Lung (tissue), 12 donors: ENCODE data around the gene LTBR. TPM values are rescaled to one million over a fixed set of nuclear protein-coding genes. Genes with fewer than 3 reads are reported as not detected.
A peak's percentile ranks its signal among the peaks of the same experiment; 100 is the strongest.

ENCODE experiments used
- ATAC-seq: fragments of 200-7000 bp; cut with Tn5 transposase; one replicate; pipeline ENCODE4 v1.9.1; 2020; ENCODE audit warnings: moderate number of reproducible peaks; ENCODE audit not compliant: insufficient read depth, low FRiP score
- DNase-seq, 3 donors: peaks; one replicate each; pipeline ENCODE4 v3.0.0-alpha.2; 2013 to 2017
- H3K27ac ChIP-seq, 2 donors: one replicate each; pipeline ENCODE4 v1.5.1; 2013; ENCODE audit warnings: mild to moderate bottlenecking in 2 of 2, moderate library complexity in 2 of 2, control low read depth in 1 of 2, inconsistent platforms in 1 of 2, low read depth in 1 of 2, low read length in 1 of 2
- H3K27me3 ChIP-seq, 3 donors: one replicate each; pipeline ENCODE4 v1.5.1; 2013; ENCODE audit warnings: low read length in 2 of 3; ENCODE audit not compliant: control insufficient read depth in 3 of 3, insufficient read depth in 3 of 3
- H3K36me3 ChIP-seq, 4 donors: one replicate each; pipeline ENCODE4 v1.5.1; 2013; ENCODE audit warnings: low read length in 4 of 4, mild to moderate bottlenecking in 1 of 4, moderate library complexity in 1 of 4; ENCODE audit not compliant: control insufficient read depth in 4 of 4, insufficient read depth in 4 of 4
- H3K4me1 ChIP-seq, 5 donors: one replicate each; pipeline ENCODE4 v1.5.1; 2013; ENCODE audit warnings: low read length in 5 of 5, mild to moderate bottlenecking in 2 of 5, moderate library complexity in 1 of 5; ENCODE audit not compliant: control insufficient read depth in 5 of 5, insufficient read depth in 5 of 5
- H3K4me3 ChIP-seq: one replicate; pipeline ENCODE4 v1.5.1; 2013; ENCODE audit warnings: mild to moderate bottlenecking, control low read depth, moderate library complexity
- H3K9ac ChIP-seq, 2 donors: one replicate each; pipeline ENCODE4 v1.5.1; 2013; ENCODE audit warnings: low read length in 2 of 2, control low read depth in 1 of 2; ENCODE audit not compliant: insufficient read depth in 1 of 2
- H3K9me3 ChIP-seq, 4 donors: one replicate each; pipeline ENCODE4 v1.5.1; 2013; ENCODE audit warnings: low read length in 3 of 4, mild to moderate bottlenecking in 1 of 4, moderate library complexity in 1 of 4; ENCODE audit not compliant: control insufficient read depth in 4 of 4, insufficient read depth in 3 of 4
- WGBS, 2 donors: extraction: QIAGEN DNeasy Blood & Tissue Kit; methylation state at CpG; one replicate each; pipeline ENCODE4 v1.1.7; 2013; 5-methylcytosine and 5-hydroxymethylcytosine counted together
- polyA plus RNA-seq, 2 donors: library from polyadenylated mRNA; stranded (reverse); fragments of 200-250 nt; gene quantifications; one replicate each; pipeline ENCODE4 v1.2.1, GENCODE V29; 2013
- total RNA-seq, 2 donors: library from RNA; depleted of rRNA in 1 of 2; stranded (reverse); fragments of >200 nt in 1 of 2; gene quantifications; one replicate each; pipeline ENCODE4 v1.2.1, GENCODE V29; 2014 to 2021
- TF ChIP-seq, protein P1 (sequence below): IDR thresholded peaks from 2 replicates; pipeline ENCODE4 v1.5.1; 2012; ENCODE audit warnings: mild to moderate bottlenecking; ENCODE audit errors: control extremely low read depth, extremely low read depth
- donor health status: control.
- donor health status: control.
- donor health status: Bipolar disorder and iron deficiency.
- donor health status: healthy.
- donor health status: DM: yes; HTN: yes; CAD: no.

The LTBR gene
- total and polyA plus RNA-seq, 4 donors: 52.6 to 134 (median 122) TPM

DNA sequence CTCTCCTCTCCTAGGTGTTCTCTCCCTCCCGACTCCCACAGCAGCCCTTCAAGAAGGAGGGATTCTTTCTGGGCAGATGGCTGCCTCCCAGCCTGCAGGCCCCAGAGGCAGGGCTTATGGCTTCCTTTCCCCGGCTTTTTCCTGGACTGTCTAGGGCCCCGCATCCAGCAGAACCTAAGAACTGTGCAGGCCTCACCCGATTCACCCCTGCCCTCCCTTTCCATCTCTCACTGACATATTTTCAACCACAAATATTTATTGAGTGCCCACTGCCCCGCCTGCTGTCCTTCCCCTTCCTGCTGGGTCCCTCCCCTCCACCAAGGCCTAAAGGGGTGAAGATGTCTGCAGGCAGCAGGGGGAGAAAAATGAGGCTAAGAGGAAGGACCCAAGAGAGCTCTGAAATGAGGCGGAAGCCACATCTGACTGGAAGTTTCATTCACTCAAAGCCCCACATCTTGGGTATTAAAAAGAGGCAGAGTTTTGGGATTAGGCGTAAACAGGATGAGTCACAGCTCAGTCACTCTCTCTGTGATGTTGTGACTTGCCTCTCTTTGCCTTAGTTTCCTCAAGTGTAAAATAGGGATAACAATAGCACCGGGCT, 11.5 kb upstream of the LTBR start:
- Histone ChIP-seq H3K36me3 (no peaks in the 10 kb centered on the region), H3K9ac (no peak overlapping the region), H3K4me1 (peaks cover 0 to 25% (median 23%) of the 10 kb centered on the region in 5 donors), H3K9me3 (no peaks in the 10 kb centered on the region), H3K27me3 (no peaks in the 10 kb centered on the region), H3K27ac (peak overlapping the region in 1 of 2 donors; percentile 89), H3K4me3 (no peak overlapping the region)
- ATAC-seq (no peak), DNase-seq (peak; percentile 38 to 62 (median 40))
- TF ChIP-seq, protein P1, sequence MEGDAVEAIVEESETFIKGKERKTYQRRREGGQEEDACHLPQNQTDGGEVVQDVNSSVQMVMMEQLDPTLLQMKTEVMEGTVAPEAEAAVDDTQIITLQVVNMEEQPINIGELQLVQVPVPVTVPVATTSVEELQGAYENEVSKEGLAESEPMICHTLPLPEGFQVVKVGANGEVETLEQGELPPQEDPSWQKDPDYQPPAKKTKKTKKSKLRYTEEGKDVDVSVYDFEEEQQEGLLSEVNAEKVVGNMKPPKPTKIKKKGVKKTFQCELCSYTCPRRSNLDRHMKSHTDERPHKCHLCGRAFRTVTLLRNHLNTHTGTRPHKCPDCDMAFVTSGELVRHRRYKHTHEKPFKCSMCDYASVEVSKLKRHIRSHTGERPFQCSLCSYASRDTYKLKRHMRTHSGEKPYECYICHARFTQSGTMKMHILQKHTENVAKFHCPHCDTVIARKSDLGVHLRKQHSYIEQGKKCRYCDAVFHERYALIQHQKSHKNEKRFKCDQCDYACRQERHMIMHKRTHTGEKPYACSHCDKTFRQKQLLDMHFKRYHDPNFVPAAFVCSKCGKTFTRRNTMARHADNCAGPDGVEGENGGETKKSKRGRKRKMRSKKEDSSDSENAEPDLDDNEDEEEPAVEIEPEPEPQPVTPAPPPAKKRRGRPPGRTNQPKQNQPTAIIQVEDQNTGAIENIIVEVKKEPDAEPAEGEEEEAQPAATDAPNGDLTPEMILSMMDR: no peak
- WGBS, 2 donors: 14 to 18% methylated on average over 8 of the region's 8 CpGs

GRCh38 chr12:6373022-6373787, 10.8 kb upstream of the LTBR start:
- 58 to 70% methylated on average over 14 of the region's 14 CpGs for WGBS, 2 donors
- no peak for DNase-seq
- ATAC-seq: no peak
- Histone ChIP-seq H3K4me1 (peaks cover 0 to 25% (median 22%) of the 10 kb centered on the region in 5 donors), H3K27me3 (no peaks in the 10 kb centered on the region), H3K36me3 (no peaks in the 10 kb centered on the region), H3K4me3 (no peak overlapping the region), H3K9ac (no peak overlapping the region), H3K9me3 (no peaks in the 10 kb centered on the region), H3K27ac (peak overlapping the region in 1 of 2 donors; percentile 89)
- TF ChIP-seq, protein P1: no peak

- Histone ChIP-seq H3K4me3 (peak overlapping the region; percentile 9), H3K27ac (peak overlapping the region in 1 of 2 donors; percentile 89), H3K27me3 (no peaks in the 10 kb centered on the region), H3K9ac (no peak overlapping the region), H3K4me1 (peaks cover 0 to 32% (median 20%) of the 10 kb centered on the region in 5 donors), H3K36me3 (no peaks in the 10 kb centered on the region), H3K9me3 (no peaks in the 10 kb centered on the region)
- TF ChIP-seq, protein P1: no peak
- 74 to 85% methylated on average over 24 of the region's 24 CpGs for WGBS, 2 donors
- DNase-seq (no peak), ATAC-seq (no peak)
Measured at GRCh38 chr12:6374028-6374785, 9.8 kb upstream of the LTBR start.
